Jurkat, Clone E6-1 (cell line): ENCODE data around the gene SIGLEC14.
"Not testable (repeated sequence)": the region's sequence is repeated elsewhere in the genome, so short reads cannot be mapped to it uniquely, and the experiment has no call there.

Experiments used
- DNase-seq: peaks from one replicate; pipeline ENCODE4 v3.0.0-alpha.2; 2011; ENCODE audit warnings: low read depth, low spot score
- H3K4me3 ChIP-seq: 2 replicates; pipeline ENCODE4 v1.5.1; 2011; ENCODE audit warnings: mild to moderate bottlenecking, low read length, control low read depth, moderate library complexity

SIGLEC14 gene

DNA sequence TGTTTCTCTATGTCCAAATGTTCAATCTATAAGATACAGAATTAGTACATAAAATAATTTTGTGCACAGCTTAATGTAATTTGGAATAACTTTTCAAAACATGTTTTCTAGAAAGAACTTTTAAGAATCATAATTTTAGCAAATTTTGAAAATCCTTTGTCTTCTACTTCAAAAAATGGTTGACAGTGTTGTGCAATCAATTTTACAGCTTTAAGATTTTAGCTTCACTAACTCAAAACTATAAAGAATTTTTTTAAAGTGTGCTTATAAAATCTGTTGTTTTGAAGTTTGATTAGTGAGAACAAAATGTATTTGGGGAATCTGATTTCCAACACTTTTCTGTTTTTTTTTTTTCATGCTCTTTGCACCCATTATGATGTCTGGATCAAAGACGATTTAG is 33.8 kb upstream of the SIGLEC14 start:
- no peak overlapping the region for H3K4me3 ChIP-seq
- DNase-seq, result no peak

DNA sequence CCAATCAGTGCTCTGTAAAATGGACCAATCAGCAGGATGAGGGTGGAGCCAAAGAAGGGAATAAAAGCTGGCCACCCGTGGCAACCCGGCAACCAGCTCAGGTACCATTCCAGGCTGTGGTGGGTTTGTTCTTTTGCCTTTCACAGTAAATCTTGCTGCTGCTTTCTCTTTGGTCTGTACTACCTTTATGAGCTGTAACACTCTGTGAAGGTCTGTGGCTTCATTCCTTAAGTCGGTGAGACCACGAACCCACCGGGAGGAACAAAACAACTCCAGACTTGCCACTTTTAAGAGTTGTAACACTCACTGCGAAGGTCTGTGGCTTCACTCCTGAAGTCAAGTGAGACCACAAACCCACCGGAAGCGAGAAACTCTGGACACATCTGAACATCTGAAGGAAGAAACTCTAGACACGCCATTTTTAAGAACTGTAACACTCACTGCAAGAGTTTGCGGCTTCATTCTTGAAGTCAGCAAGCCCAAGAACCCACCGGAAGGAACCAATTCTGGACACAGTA is 30.0 kb upstream of the SIGLEC14 start:
- no peak overlapping the region for H3K4me3 ChIP-seq

DNA sequence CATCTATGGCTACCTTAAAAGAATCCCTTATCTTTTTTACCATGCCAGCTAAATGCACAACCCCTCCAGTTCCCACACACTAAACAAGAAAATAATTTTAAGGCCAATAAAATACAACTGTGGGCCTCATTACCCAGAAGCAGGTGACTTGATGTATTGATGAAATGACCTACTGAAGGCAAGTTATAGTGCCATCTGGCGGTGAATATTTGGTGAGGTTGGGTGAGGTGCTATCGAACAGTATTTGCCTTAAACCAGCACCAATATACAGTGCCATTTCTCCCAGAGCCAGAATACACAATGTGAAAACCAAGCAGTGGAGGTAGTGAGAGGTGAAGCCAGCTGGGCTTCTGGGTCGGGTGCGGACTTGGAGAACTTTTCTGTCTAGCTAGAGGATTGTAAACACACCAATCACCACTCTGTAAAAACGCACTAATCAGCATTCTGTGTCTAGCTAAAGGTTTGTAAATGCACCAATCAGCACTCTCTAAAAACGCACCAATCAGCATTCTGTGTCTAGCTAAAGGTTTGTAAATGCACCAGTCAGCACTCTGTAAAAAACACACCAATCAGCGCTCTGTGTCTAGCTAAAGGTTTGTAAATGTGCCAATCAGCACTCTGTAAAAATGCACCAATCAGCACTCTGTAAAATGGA is 29.4 kb upstream of the SIGLEC14 start:
- not testable (repeated sequence) for DNase-seq, H3K4me3 ChIP-seq

More for the DNA sequence above, 30.0 kb upstream of the SIGLEC14 start:
- peak; percentile 97 for DNase-seq

DNA sequence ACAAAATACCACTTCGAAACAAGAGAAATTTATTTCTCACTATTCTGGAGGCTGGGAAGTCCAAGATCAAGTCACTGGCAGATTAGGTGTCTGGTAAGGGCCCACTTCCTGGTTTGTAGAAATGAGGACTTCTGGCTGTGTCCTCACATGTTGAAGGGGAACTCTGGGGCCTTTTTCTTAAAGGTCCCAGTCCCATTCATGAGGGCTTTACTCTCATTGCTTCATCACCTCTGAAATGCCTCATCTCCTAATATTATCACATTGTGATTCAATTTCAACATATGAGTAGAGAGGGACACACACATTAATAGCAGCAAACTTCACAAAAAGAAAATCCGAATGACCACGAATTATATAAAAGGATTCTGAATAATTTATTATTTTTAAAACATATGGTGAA is 21.6 kb upstream of the SIGLEC14 start:
- H3K4me3 ChIP-seq, result no peak overlapping the region
- no peak for DNase-seq

DNA sequence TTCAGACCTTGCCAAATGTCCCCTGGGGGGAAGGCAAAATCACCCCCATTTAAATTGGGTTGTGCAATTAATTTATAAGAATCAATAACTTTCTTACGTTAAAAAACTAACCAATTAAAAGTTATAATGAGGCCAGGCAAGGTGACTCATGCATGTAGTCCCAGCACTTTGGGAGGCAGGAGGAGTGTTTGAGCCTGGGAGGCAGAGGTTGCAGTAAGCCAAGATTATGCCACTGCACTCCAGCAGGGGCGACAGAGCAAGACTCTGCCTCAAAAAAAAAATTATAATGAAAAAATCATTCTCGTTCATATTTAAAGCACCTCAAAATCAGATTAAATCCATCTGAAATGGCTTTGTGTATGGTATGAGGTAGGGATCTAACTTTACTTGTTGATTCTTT is 18.4 kb upstream of the SIGLEC14 start:
- H3K4me3 ChIP-seq, result no peak overlapping the region
- no peak for DNase-seq

DNA sequence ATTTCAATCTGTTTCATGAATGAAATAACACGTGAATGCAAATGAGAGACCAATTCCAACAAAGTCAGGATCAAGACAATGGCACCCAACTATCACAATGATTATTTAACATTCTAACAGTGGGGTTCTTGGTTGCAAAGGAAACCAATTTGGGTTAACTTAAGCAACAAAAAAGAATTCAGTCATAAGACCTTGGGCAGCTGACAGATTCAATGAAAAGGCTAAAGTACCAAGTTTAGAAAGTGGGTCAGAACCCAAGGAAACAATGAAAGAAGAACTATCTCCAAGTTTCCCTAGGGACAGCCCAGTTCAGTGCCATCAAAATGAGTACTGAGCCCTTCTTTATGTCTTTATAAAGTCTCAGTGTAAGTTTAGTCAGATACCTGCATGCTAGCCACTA is 17.5 kb upstream of the SIGLEC14 start:
- no peak for DNase-seq
- no peak overlapping the region for H3K4me3 ChIP-seq

DNA sequence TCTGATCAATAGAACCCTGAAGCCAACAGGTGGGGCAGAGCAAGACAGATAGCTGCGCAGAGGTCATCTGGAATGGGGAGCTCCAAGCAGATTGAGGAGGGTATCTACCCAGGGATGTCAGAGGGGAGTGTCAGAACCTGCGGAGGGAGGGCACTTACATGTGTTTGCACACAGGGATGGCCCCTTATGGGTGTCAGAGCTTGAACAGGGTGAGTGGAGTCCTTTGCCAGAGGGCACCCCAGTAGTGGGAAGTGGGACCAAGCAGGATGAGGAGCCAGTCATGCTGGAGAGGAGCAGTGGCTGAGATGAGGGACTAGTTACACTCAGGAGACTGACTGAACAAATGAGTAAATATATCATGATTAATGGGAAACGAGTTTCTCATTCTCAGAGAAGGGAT is 17.0 kb upstream of the SIGLEC14 start:
- no peak for DNase-seq
- H3K4me3 ChIP-seq, result no peak overlapping the region

DNA sequence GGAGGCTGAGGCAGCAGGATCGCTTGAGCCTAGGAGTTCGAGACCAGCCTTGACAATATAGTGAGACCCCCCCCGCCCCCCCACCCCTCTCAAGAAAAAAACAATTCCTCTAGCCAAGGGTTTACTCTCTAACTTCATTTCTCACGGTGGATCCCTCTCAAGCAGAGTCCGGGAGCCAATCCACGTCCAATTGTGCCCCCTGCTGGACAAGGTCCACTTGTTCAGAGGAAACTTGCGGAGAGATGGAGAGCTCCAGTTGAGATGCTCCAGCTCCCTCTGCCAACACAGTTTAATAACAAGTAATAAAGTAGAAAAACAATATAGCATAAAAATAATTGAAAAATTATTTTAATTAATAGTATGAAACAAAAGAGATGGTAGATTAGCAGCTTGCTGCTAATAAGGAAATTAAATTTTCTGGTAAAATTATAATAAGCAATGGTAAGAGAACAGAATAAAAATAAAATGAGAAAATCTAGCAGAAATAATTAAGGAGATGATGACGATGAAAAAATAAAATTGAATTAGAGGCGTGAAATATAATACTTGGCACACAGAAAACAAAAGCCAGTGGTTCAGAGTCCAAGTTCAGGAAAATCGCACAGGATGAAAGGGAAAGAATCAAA is 14.5 kb upstream of the SIGLEC14 start:
- peak; percentile 60 for DNase-seq
- H3K4me3 ChIP-seq, result no peak overlapping the region

DNA sequence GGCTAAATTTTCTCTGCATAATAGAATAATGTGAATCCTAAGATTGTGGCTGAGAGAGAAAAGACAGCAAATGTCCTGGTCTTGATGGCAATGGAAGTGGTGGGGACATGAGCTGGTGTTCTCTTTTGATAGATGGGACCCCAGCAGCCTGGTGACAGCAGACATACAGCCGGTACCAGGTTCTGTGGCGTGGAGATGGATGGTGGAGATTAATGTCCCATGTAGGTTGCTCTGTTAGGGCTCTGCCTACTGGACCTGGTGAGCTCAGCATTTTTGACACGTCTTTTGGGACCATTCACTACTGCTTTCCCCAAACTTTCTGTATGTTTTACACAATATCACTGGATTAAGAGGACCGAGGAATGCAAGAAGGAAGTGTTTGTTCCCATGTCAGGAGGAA is 8.2 kb upstream of the SIGLEC14 start:
- H3K4me3 ChIP-seq, result no peak overlapping the region
- no peak for DNase-seq

DNA sequence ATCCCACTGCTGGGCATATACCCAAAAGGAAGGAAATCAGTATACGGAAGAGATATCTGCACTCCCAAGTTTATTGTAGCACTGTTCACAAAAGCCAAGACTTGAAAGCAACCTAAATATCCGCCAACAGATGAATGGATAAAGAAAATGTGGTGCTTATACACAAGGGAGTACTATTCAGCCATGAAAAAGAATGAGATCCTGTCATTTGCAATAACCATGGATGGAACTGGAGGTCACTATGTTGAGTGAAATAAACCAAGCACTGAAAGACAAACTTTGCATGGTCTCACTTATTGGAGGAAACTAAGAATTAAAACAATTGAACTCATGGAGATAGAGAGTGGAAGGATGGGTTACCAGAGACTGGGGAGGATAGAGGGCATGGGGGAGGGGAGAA is 6.5 kb upstream of the SIGLEC14 start:
- DNase-seq, result no peak

DNA sequence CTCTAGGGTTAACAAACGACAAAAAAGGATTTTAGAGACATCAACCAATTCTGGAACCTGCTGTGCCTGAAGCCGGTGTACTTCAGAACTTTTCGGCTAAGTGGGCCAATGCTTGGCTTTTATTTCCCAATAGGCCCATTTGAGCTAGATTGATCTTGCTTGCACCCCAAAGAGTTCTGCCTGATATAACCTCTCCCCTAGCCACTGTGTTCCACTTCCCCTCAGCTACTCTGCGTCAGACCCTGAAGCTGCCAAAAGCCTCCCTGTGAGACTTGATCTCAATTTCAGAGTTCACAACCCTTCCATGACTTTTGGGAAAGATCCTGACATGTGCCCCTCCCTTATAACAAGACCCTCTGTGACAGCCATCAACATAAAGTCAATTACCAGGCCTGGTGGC is 5.6 kb upstream of the SIGLEC14 start:
- H3K4me3 ChIP-seq, result no peak overlapping the region
- no peak for DNase-seq

More for the DNA sequence above, 6.5 kb upstream of the SIGLEC14 start:
- H3K4me3 ChIP-seq, result no peak overlapping the region

DNA sequence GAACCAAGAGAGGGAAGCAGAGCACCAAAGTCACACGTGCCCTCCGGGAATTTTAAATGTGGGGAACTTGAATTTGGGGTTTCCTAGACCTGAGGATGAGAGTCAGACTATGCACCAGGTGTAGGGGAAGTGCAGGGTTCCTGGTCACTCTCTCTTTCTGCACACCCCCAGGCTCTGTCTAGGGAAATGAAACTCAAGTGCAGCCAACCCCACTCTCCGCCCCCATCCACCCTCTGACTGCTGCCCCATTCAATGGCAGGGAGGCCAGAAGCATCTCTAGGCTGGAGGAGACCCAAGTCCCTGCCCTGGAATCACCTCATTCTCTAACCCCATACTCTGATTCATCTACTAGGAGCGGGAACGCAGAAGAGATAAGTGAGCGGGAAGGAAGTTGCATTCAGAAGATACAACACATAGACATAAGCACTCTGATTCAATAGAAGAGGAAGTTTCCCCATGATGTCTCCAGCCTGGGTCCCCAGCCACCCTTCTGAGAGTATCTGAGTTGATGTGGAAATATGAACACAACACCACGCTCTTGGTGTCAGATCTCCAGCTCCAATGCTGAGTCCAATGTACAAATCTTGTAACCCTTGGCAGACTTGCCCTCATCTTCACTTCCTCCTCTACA is 4.7 kb upstream of the SIGLEC14 start:
- no peak for DNase-seq
- no peak overlapping the region for H3K4me3 ChIP-seq

DNA sequence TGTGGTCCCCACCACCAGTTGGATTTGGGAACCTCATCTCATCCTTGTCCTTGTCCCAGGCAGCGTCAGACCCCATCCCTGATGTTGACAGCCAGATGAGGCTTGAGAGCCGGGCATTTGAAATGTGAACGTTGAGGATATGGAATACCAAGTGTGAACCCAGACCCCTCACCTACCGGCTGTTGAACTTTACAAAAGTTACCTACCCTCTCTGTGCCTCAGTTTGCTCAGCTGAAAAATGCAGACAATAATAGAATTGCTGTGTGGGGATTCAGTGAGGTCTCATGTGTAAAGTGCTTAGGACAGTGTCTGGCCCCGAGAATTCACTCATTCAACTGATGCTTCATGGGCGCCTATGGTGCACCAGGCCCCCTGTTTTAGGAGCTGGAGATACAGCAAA is 693 bp upstream of the SIGLEC14 start:
- no peak for DNase-seq

DNA sequence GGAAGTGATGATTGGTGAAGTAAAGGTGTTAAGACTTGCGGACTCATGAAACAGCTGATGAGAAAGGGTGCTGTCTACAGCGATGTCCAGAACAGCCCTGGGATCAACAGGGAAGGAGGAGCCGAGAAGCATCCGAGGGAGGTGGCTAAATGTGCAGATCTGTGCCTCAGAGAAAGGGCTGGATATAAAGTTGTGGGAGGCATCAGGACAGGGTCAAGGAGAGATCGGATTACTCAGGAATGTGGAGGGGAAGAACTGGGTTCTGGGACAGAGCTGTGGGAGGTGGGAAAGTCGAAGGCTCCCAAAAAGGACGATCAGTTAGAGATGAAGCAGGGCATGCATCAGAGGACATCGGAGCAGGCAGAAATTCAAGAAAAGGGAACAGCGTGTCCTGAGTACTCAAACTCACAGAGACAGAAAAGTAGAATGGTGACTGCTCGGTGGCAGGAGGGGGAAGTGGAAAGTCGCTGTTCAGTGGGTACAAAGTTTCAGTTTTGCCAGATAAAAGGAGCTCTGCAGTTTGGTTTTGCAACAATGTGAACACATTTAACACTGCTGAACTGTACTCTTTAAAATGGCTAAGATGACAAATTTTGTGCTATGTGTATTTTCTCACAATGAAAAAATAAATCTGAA is 1.9 kb downstream of the SIGLEC14 start:
- no peak for DNase-seq
- H3K4me3 ChIP-seq, result no peak overlapping the region

More for the DNA sequence above, 693 bp upstream of the SIGLEC14 start:
- H3K4me3 ChIP-seq, result no peak overlapping the region

DNA sequence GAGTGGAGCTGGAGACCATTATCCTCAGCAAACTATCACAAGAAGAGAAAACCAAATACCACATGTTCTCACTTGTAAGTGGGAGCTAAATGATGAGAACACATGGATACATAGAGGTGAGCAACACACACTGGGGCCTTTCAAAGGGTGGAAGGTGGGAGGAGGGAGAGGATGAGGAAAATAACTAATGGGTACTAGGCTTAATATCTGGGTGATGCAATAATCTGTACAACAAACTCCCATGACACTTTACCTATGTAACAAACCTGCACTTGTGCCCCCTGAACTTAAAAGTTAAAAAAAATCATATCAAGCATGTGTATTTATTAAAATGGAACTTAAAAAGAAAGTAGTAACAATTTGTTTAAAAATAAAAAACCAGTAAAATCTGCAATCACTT is 5.0 kb downstream of the SIGLEC14 start:
- H3K4me3 ChIP-seq, result no peak overlapping the region
- DNase-seq, result no peak

DNA sequence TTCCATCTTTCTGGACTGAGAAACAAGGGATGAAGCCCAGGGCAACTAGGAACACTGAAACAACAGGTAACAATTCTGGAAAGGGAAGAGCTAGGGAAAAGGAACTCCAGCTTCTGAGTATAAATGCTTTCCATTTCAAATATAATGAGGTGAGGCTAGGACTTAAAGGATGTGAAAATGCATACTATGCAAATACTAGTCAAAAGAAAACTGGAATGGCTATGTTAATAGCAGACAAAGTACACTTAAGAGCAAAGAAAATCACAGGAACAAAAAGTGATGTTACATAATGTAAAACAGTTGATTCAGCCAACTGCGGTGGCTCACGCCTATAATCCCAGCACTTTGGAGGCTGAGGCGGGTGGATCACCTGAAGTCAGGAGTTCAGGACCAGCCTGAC is 6.2 kb downstream of the SIGLEC14 start:
- no peak for DNase-seq
- no peak overlapping the region for H3K4me3 ChIP-seq

DNA sequence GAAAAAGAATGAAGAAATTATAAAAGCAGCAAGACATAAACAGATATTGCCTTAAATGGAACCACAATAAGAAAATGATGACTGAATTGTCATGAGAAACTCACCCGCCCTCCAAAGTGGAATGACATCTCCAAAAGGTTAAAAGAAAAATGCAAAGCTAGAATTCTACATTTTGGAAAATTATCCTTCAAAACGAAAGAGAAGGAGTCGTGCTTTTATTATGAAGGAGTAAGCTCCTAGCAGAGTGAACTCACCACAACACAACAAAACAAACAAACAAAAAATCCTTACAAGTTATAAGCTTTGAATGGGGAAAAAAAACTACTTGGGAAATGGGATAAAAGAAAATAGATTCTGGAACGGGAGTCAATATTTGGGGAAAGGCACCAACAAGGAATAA is 6.7 kb downstream of the SIGLEC14 start:
- no peak overlapping the region for H3K4me3 ChIP-seq
- DNase-seq, result no peak

DNA sequence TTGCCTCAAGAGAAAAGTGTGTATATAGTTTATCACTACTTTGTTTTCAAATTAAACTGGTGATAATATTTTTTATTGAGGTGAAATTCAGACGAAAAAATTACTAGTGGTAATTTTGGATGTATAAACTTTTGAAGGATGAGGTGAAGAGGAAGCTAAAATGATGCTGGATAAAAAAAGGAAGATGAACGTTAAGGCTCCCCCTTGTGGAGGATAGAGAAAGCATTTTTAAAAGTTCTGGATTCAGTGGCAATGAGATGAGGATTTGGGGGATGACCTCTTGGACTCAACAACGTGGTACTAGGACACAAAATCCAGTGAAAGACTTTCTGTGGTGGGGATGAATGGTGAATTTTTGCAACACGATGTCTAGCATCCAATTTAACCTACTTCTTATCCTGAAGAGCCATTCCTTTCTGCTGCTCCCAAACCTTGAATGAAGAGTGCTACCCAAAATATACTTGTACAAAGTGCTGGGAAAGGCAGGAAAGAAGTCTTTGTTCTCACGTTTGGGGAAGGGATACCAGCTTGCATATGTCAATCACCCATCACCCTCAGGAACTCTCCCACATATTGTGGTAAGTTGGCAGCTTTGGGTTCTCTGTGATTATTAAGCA is 9.2 kb downstream of the SIGLEC14 start:
- DNase-seq, result no peak
- no peak overlapping the region for H3K4me3 ChIP-seq

DNA sequence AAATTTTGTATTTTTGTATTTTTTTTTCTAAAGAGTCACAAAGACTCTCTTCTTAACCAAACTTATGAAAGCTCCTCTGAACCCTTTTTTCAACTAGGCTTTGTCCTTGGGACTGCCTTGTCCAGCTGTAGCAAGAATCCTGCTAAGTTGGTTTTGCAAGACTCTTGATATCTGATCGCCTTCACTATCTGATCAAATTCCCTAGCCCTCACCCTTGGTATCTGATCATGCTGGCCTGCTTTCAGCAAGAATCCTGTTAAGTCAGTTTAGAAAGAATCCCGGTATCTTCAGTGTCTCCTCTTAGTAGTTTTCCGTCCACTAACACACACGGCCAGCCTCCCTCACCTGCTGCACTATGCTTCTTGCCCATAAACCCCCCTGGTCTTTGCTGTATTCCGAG is 14.5 kb downstream of the SIGLEC14 start:
- H3K4me3 ChIP-seq, result no peak overlapping the region
- no peak for DNase-seq

DNA sequence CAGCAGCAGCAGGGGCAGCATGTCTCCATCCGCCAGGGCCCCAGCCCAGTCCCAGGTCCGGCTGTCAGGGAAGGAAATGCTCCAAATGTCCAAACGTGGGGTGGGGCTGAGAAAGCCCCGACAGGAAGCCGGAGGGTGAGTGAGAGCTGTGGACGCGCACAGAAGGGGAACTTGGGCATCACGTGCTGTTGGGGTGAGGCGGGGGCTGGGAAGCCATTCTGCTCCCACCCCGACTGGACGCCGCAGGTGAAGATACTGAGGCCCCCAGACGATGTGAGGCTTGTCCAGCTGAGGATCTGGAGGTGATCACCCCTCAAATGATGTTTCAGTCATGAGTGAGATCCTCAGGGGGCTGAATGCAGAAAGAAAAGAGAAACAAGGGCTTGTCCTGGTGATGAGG is 16.3 kb downstream of the SIGLEC14 start, which contains the start of gene SIGLEC5:
Gene SIGLEC5, minus strand, starts transcription at position 87 of the 400 bp plus-strand sequence. Its CDS starts 66 bp downstream, at position 21.
- DNase-seq, H3K4me3 ChIP-seq: not testable (repeated sequence)
